Measurements from ENCODE around the gene ZP1.
A peak's percentile ranks its signal among the peaks of the same experiment; 100 is the strongest.

The ZP1 gene

GRCh38 chr11:60912851-60913528, 45.6 kb downstream of the ZP1 start:
- DNase-seq = no peak

GRCh38 chr11:60913793-60914632, 46.7 kb downstream of the ZP1 start, which contains the start of gene TMEM109:
Gene TMEM109 (plus strand): TSS chr11:60914158. CDS start chr11:60919694, 5,536 bp downstream.
- peak; percentile 96 for DNase-seq

GRCh38 chr11:60914633-60915247, 47.4 kb downstream of the ZP1 start:
- DNase-seq = peak; percentile 68

- peak; percentile 83 for DNase-seq
Measured at GRCh38 chr11:60915248-60915914, 48.0 kb downstream of the ZP1 start.

GRCh38 chr11:60916669-60917206, 49.4 kb downstream of the ZP1 start:
- no peak for DNase-seq

- DNase-seq = no peak
Measured at GRCh38 chr11:60917267-60917666, 49.9 kb downstream of the ZP1 start.

GRCh38 chr11:60918251-60918938, 51.1 kb downstream of the ZP1 start:
- peak; percentile 31 for DNase-seq

- DNase-seq = no peak
Measured at GRCh38 chr11:60918939-60919265, 51.6 kb downstream of the ZP1 start.

GRCh38 chr11:60919320-60919719, 52.0 kb downstream of the ZP1 start:
- DNase-seq = peak; percentile 25

- DNase-seq = no peak
Measured at GRCh38 chr11:60919956-60920355, 52.6 kb downstream of the ZP1 start.

- no peak for DNase-seq
Measured at GRCh38 chr11:60921259-60921658, 53.9 kb downstream of the ZP1 start.

GRCh38 chr11:60921777-60922335, 54.5 kb downstream of the ZP1 start:
- DNase-seq = no peak

- DNase-seq = no peak
Measured at GRCh38 chr11:60922906-60923305, 55.6 kb downstream of the ZP1 start.

GRCh38 chr11:60923326-60923725, 56.0 kb downstream of the ZP1 start:
- DNase-seq = no peak

GRCh38 chr11:60923800-60924109, 56.4 kb downstream of the ZP1 start:
- DNase-seq = no peak

- peak; percentile 33 for DNase-seq
Measured at GRCh38 chr11:60924110-60924905, 57.0 kb downstream of the ZP1 start, which contains the start of gene TMEM132A. Gene TMEM132A (plus strand): TSS chr11:60924460. CDS start chr11:60924634, 174 bp downstream.

All from hematopoietic multipotent progenitor cell treated with erythropoietin and hydrocortisone succinate and interleukin-3 and kit ligand, for 4 days (in vitro differentiated cells).